ENCODE results near the gene LZTR1. TPM values are rescaled to one million over a fixed set of nuclear protein-coding genes. Genes with fewer than 3 reads are reported as not detected.

The LZTR1 gene
- total and polyA plus RNA-seq, 2 of the 8 experiments (the other 6 are each of a cell fraction or from before 2014, with no cell fraction given) = 22.3 to 31.0 TPM

DNA sequence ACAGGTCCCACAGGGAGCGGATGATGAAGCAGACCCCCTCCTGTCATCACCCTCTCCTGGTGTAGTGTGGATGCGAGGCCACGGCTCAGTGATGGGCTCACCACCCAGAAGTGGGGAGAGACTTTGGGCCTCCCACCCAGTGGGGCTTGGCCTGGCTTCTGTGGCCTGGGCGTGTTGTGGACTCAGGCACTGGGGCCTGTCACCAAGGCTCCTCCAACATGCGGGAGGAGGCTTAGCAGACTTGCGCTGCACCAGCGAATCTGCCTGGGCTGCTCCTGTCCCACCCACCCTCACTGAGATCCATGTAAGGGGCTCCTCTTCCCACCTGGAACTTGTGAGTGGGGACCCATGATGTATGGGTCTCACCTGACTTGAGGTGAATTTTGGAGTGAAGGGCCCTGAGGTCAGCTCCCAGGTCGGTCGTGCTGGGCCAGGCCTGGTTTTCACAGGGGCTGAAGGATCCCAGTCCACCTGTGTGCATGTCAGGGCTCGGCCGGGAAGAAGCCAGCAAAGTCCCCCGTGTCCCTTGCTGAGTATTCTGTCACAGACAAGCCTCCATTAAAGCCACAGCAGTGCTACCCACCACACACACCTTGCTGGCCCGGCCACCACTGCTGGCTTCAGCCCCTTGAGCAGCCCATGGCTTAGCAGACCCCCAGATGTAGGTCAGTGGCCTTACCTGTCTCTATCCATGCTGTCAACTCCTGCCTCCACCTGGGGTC is 15.6 kb downstream of the LZTR1 start:
- Histone ChIP-seq H3K27me3 (replicated peaks in 1 of 4; ENCODE audit: control insufficient read depth in 3 of 4, extremely low read depth in 1 of 4, insufficient read depth in 3 of 4, low read length in 3 of 4) (no peaks in the 10 kb centered on the region), H4K5ac (ENCODE audit: insufficient read length, low read depth, low read length) (no peak overlapping the region), H3K4ac (replicated peaks; ENCODE audit: insufficient read length, low read depth, low read length) (no peak overlapping the region), H3K4me1 (replicated peaks in 1 of 4; ENCODE audit: control insufficient read depth in 3 of 4, insufficient read depth in 4 of 4, low read length in 3 of 4) (peaks cover 0 to 8% (median 5%) of the 10 kb centered on the region in 4 experiments; a peak in 5 of 7 replicates), H3K9ac (replicated peaks in 1 of 4; ENCODE audit: extremely low read depth in 1 of 4, low read depth in 3 of 4, low read length in 3 of 4) (no peak overlapping the region), H3K79me2 (ENCODE audit: control insufficient read depth in 1 of 2, insufficient read depth in 2 of 2, low read length in 2 of 2) (no peaks in the 10 kb centered on the region; a peak in 1 of 4 replicates), H3K56ac (replicated peaks; ENCODE audit: insufficient read length, low read depth, low read length) (no peak overlapping the region), H3K9me3 (ENCODE audit: insufficient read depth in 2 of 2, low read depth in 1 of 2, low read length in 1 of 2) (no peaks in the 10 kb centered on the region), H2AK5ac (ENCODE audit: low read depth, low read length) (no peak overlapping the region), H2AFZ (ENCODE audit: low read length) (no peak overlapping the region), H3K79me1 (ENCODE audit: low read depth, low read length) (no peaks in the 10 kb centered on the region; the same call in 1 of the 2 replicates), H3K18ac (ENCODE audit: extremely low read depth, low read length) (no peak overlapping the region), H3K27ac (ENCODE audit: low read depth, low read length) (no peak overlapping the region), H2BK120ac (replicated peaks; ENCODE audit: low read depth, low read length) (no peak overlapping the region), H3K4me3 (ENCODE audit: extremely low read depth in 1 of 4, insufficient read depth in 2 of 4, low read depth in 3 of 4, low read length in 4 of 4) (no peak overlapping the region), H4K91ac (replicated peaks; ENCODE audit: insufficient read length, low read length) (no peak overlapping the region), H3K4me2 (ENCODE audit: insufficient read depth in 1 of 2, low read depth in 2 of 2, low read length in 2 of 2) (no peak overlapping the region), H3K14ac (ENCODE audit: insufficient read length) (no peak overlapping the region), H2BK15ac (ENCODE audit: low read length) (no peak overlapping the region), H4K8ac (ENCODE audit: extremely low read depth, insufficient read depth, low read length) (no peak overlapping the region), H3K23ac (ENCODE audit: insufficient read length) (no peak overlapping the region), H3K36me3 (ENCODE audit: control insufficient read depth in 2 of 4, insufficient read depth in 4 of 4, low read length in 3 of 4) (peaks cover 2 to 7% (median 5%) of the 10 kb centered on the region in 4 experiments; a peak in 5 of 8 replicates), H2BK12ac (ENCODE audit: low read depth, low read length) (no peak overlapping the region), H2BK20ac (ENCODE audit: low read length) (no peak overlapping the region), H4K20me1 (replicated peaks in 1 of 2; ENCODE audit: control insufficient read depth in 1 of 2, insufficient read depth in 2 of 2, low read length in 2 of 2) (peaks cover 6 to 10% of the 10 kb centered on the region in 2 experiments), H3K23me2 (ENCODE audit: low read depth, low read length) (peaks cover 10% of the 10 kb centered on the region; the same call in 1 of the 2 replicates), H2BK5ac (ENCODE audit: low read depth, low read length) (no peak overlapping the region)
- ChIA-PET POLR2A (ENCODE audit: partially characterized antibody) (interaction anchor here (1.4 to 5.5 kb wide), 3 partner anchors 7 to 16 kb away, joined by 3 to 45 read pairs (median 17); partner anchors contain the start of gene LZTR1), CTCF (ENCODE audit: partially characterized antibody) (interaction anchor here (1.4 to 1.7 kb wide), 2 partner anchors 11 to 24 kb away, joined by 4 to 5 read pairs; no protein-coding TSS in a partner anchor)
- no peak for FAIRE-seq
- no peak for DNase-seq (ENCODE audit: low read depth in 1 of 2, low spot score in 2 of 2)
- TF ChIP-seq KDM1A (IDR thresholded peaks at IDR 0.05; ENCODE audit: borderline replicate concordance, low read length) = no peak
- peak in 1 of 2 experiments; percentile 6; a peak in 1 of 3 replicates for TF ChIP-seq POLR2A (IDR thresholded peaks at IDR 0.05; ENCODE audit: control extremely low read depth in 1 of 2, low read depth in 2 of 2, low read length in 2 of 2)
- WGBS, 2 experiments (ENCODE audit: extremely low coverage in 1 of 2, insufficient coverage in 1 of 2, insufficient read length in 1 of 2, insufficient replicate concordance in 2 of 2, low coverage in 1 of 2, low lambda C conversion rate in 2 of 2, missing lambda C conversion rate in 1 of 2) = 94% methylated on average over 13 of the region's 13 CpGs; no CpG with 5 or more reads in 1 of the 2 experiments
